Activated CD8-positive, alpha-beta memory T cell treated with anti-CD3 and anti-CD28 coated beads, Interleukin-2, amount 50 U/mL, for 24 hours (primary cell): Measurements from ENCODE around the gene KRT222.

Source experiments
- DNase-seq: peaks from one replicate; pipeline ENCODE4 v3.0.0-alpha.2; 2020; ENCODE audit errors: extremely low read depth

Gene KRT222

GRCh38 chr17:40664582-40665333 lies at the start of gene KRT222:
TSS of gene KRT222 (minus strand) at chr17:40665177. CDS start at chr17:40665099, 78 bp downstream.
- DNase-seq = no peak

- no peak for DNase-seq
Measured at GRCh38 chr17:40714473-40714872, 49.5 kb upstream of the KRT222 start.

- DNase-seq = no peak
Measured at GRCh38 chr17:40707745-40708144, 42.8 kb upstream of the KRT222 start.

- DNase-seq = no peak
Measured at GRCh38 chr17:40705584-40705983, 40.6 kb upstream of the KRT222 start.

GRCh38 chr17:40703652-40704051 lies 38.7 kb upstream of the KRT222 start, which contains the start of gene KRT24:
TSS of gene KRT24 (minus strand) at chr17:40703752. CDS start at chr17:40703693, 59 bp downstream.
- DNase-seq = no peak

- DNase-seq = no peak
Measured at GRCh38 chr17:40702271-40702670, 37.3 kb upstream of the KRT222 start.

GRCh38 chr17:40699853-40700252 lies 34.9 kb upstream of the KRT222 start:
- DNase-seq = no peak

- no peak for DNase-seq
Measured at GRCh38 chr17:40699371-40699770, 34.4 kb upstream of the KRT222 start.

- DNase-seq = no peak
Measured at GRCh38 chr17:40697297-40697696, 32.3 kb upstream of the KRT222 start.

GRCh38 chr17:40696651-40697072 lies 31.7 kb upstream of the KRT222 start:
- no peak for DNase-seq

GRCh38 chr17:40695874-40696472 lies 31.0 kb upstream of the KRT222 start:
- no peak for DNase-seq

GRCh38 chr17:40694584-40694983 lies 29.6 kb upstream of the KRT222 start:
- DNase-seq = no peak

GRCh38 chr17:40687106-40687505 lies 22.1 kb upstream of the KRT222 start:
- no peak for DNase-seq

- no peak for DNase-seq
Measured at GRCh38 chr17:40686192-40686591, 21.2 kb upstream of the KRT222 start.

- DNase-seq = no peak
Measured at GRCh38 chr17:40680998-40681397, 16.0 kb upstream of the KRT222 start.

GRCh38 chr17:40679523-40679907 lies 14.5 kb upstream of the KRT222 start:
- no peak for DNase-seq

GRCh38 chr17:40678902-40679522 lies 14.0 kb upstream of the KRT222 start:
- no peak for DNase-seq

GRCh38 chr17:40675905-40676304 lies 10.9 kb upstream of the KRT222 start:
- DNase-seq = no peak

GRCh38 chr17:40672654-40673053 lies 7.7 kb upstream of the KRT222 start:
- no peak for DNase-seq

- no peak for DNase-seq
Measured at GRCh38 chr17:40671282-40671681, 6.3 kb upstream of the KRT222 start.

- no peak for DNase-seq
Measured at GRCh38 chr17:40666331-40666730, 1.4 kb upstream of the KRT222 start.

GRCh38 chr17:40663252-40663651 lies 1.7 kb downstream of the KRT222 start:
- no peak for DNase-seq

- DNase-seq = no peak
Measured at GRCh38 chr17:40659911-40660310, 5.1 kb downstream of the KRT222 start.
